Retina (tissue), 1 donor: ENCODE data around the gene EPHA5.
A peak's percentile ranks its signal among the peaks of the same experiment; 100 is the strongest.

Experiments
- DNase-seq: peaks from one replicate; pipeline ENCODE4 v3.0.0-alpha.2; 2016

EPHA5 gene

GRCh38 chr4:65670331-65671031 lies at the start of gene EPHA5:
Gene EPHA5, minus strand, starts transcription at chr4:65670489. Its CDS starts 747 bp downstream, at chr4:65669742.
- DNase-seq: peak; percentile 97

- DNase-seq: no peak
These were observed 49.3 kb upstream of the EPHA5 start for GRCh38 chr4:65719635-65720034.

GRCh38 chr4:65698631-65699030 lies 28.3 kb upstream of the EPHA5 start:
- DNase-seq: no peak

- no peak for DNase-seq
These were observed 26.1 kb upstream of the EPHA5 start for GRCh38 chr4:65696436-65696835.

- DNase-seq: peak; percentile 9
These were observed 1.1 kb upstream of the EPHA5 start for GRCh38 chr4:65671372-65671771.

GRCh38 chr4:65670020-65670330 lies 314 bp downstream of the EPHA5 start:
- no peak for DNase-seq

GRCh38 chr4:65669111-65670019 lies 924 bp downstream of the EPHA5 start:
- DNase-seq: peak; percentile 81

GRCh38 chr4:65668201-65669089 lies 1.8 kb downstream of the EPHA5 start:
- peak; percentile 83 for DNase-seq

GRCh38 chr4:65667506-65668041 lies 2.7 kb downstream of the EPHA5 start:
- DNase-seq: peak; percentile 45

- DNase-seq: peak; percentile 72
These were observed 4.3 kb downstream of the EPHA5 start for GRCh38 chr4:65665771-65666523.

- DNase-seq: peak; percentile 18
These were observed 8.8 kb downstream of the EPHA5 start for GRCh38 chr4:65661471-65661870.

GRCh38 chr4:65658117-65658516 lies 12.2 kb downstream of the EPHA5 start:
- DNase-seq: no peak

GRCh38 chr4:65656008-65656407 lies 14.3 kb downstream of the EPHA5 start:
- no peak for DNase-seq

- no peak for DNase-seq
These were observed 15.3 kb downstream of the EPHA5 start for GRCh38 chr4:65654976-65655375.

- DNase-seq: no peak
These were observed 16.4 kb downstream of the EPHA5 start for GRCh38 chr4:65653740-65654361.

GRCh38 chr4:65651751-65652150 lies 18.5 kb downstream of the EPHA5 start:
- DNase-seq: no peak

- DNase-seq: no peak
These were observed 19.3 kb downstream of the EPHA5 start for GRCh38 chr4:65651031-65651430.

- DNase-seq: no peak
These were observed 24.2 kb downstream of the EPHA5 start for GRCh38 chr4:65646136-65646535.

- DNase-seq: no peak
These were observed 25.1 kb downstream of the EPHA5 start for GRCh38 chr4:65645185-65645584.

GRCh38 chr4:65635051-65635821 lies 35.1 kb downstream of the EPHA5 start:
- DNase-seq: no peak

- no peak for DNase-seq
These were observed 45.6 kb downstream of the EPHA5 start for GRCh38 chr4:65624651-65625050.
